A549 (cell line): ENCODE measurements around the gene SUSD1. TPM values are rescaled to one million over a fixed set of nuclear protein-coding genes. Genes with fewer than 3 reads are reported as not detected.
"Not testable (repeated sequence)": the region's sequence is repeated elsewhere in the genome, so short reads cannot be mapped to it uniquely, and the experiment has no call there.

Source experiments
- ATAC-seq, 2 experiments: fragments of 200-7000 bp in 1 of 2; fragments of >200 bp in 1 of 2; cut with Nextera tagmentation in 1 of 2; cut with Tn5 transposase in 1 of 2; 3 replicates each; pipeline versions ENCODE4 v1.8.0 to v1.9.1; 2018 to 2020; ENCODE audit warnings: mild to moderate bottlenecking in 1 of 2, moderate library complexity in 1 of 2
- CTCF ChIA-PET: fragments of 300-600 bp; sonication (Branson Sonifier 250); formaldehyde crosslinking; extraction: SDS; loops from one replicate; lab custom pipeline; 2021; ENCODE audit warnings: antibody characterized with exemption, inconsistent platforms; lab: Yijun Ruan, JAX
- POLR2A ChIA-PET: fragments of 350-600 bp; formaldehyde crosslinking; extraction: SDS; loops from one replicate; lab custom pipeline; 2021; ENCODE audit warnings: antibody characterized with exemption, inconsistent platforms; lab: Yijun Ruan, JAX
- DNase-seq, 2 experiments: peaks; one replicate each; pipeline versions ENCODE4 v3.0.0 to v3.0.0-alpha.2; 2011 to 2016; ENCODE audit warnings: low read depth in 1 of 2, low spot score in 1 of 2
- FAIRE-seq: peaks from 2 replicates; lab custom pipeline; 2011; peaks lifted over from hg19 to GRCh38; lab: Jason Lieb, UNC
- H3K27ac ChIP-seq, 2 experiments: fragments of >200 bp; sonication (Bioruptor Twin); formaldehyde crosslinking; 3 replicates each; pipeline ENCODE4 v1.5.1; 2016 to 2017
- H3K4me1 ChIP-seq: fragments of >200 bp; sonication (Bioruptor Twin); formaldehyde crosslinking; 3 replicates; pipeline ENCODE4 v1.6.1; 2016
- H3K4me2 ChIP-seq: fragments of >200 bp; sonication (Bioruptor Twin); formaldehyde crosslinking; 3 replicates; pipeline ENCODE4 v1.6.1; 2016
- H3K4me3 ChIP-seq: fragments of >200 bp; sonication (Bioruptor Twin); formaldehyde crosslinking; 3 replicates; pipeline ENCODE4 v1.5.1; 2016
- H3K9me3 ChIP-seq: fragments of >200 bp; sonication (Bioruptor Twin); formaldehyde crosslinking; 3 replicates; pipeline ENCODE4 v1.6.1; 2016
- BHLHE40 ChIP-seq: IDR thresholded peaks from 2 replicates; pipeline ENCODE4 v1.6.1; 2012; ENCODE audit warnings: low read depth, low read length, inconsistent platforms
- CHD2 ChIP-seq: fragments of 150-350 bp; IDR thresholded peaks from 2 replicates; pipeline ENCODE4 v1.6.1; 2014; ENCODE audit warnings: low read length; ENCODE audit not compliant: partially characterized antibody
- CHD4 ChIP-seq: fragments of 200-600 bp; sonication (generic); IDR thresholded peaks from 2 replicates; pipeline ENCODE4 v1.6.1; 2016; ENCODE audit warnings: antibody characterized with exemption, mild to moderate bottlenecking, borderline replicate concordance
- EHF ChIP-seq: fragments of 250-450 bp; sonication (Bioruptor Pico); IDR thresholded peaks from 2 replicates; pipeline ENCODE4 v1.5.0; 2020; ENCODE audit warnings: mild to moderate bottlenecking
- EP300 ChIP-seq, 2 experiments: fragments of >200 bp; sonication (Bioruptor Twin); formaldehyde crosslinking; IDR thresholded peaks; 2 replicates in 1 of 2; 3 replicates in 1 of 2; pipeline ENCODE4 v1.6.1; 2016 to 2017
- HDAC2 ChIP-seq: fragments of 200-600 bp; sonication (generic); IDR thresholded peaks from 2 replicates; pipeline ENCODE4 v1.6.1; 2016
- HOXB13 ChIP-seq: fragments of 250-450 bp; sonication (Bioruptor Pico); IDR thresholded peaks from 2 replicates; pipeline ENCODE4 v1.5.0; 2020; ENCODE audit warnings: low read depth, mild to moderate bottlenecking, moderate library complexity
- JUN ChIP-seq, 2 experiments: fragments of >200 bp; sonication (Bioruptor Twin); formaldehyde crosslinking; IDR thresholded peaks; 2 replicates in 1 of 2; 3 replicates in 1 of 2; pipeline ENCODE4 v1.6.1; 2016 to 2017
- MYC ChIP-seq: IDR thresholded peaks from 2 replicates; pipeline ENCODE4 v1.6.1; 2012; ENCODE audit warnings: mild to moderate bottlenecking, inconsistent platforms, low read length, improper control_type of control experiment, borderline replicate concordance
- NPAS2 ChIP-seq: fragments of 250-450 bp; sonication (Bioruptor Pico); IDR thresholded peaks from 2 replicates; pipeline ENCODE4 v1.8.0; 2022; ENCODE audit warnings: mild to moderate bottlenecking, moderate library complexity, borderline replicate concordance
- POLR2A ChIP-seq: IDR thresholded peaks from 2 replicates; pipeline ENCODE4 v1.6.1; 2012; ENCODE audit warnings: mild to moderate bottlenecking, low read length
- RCOR1 ChIP-seq: fragments of 150-350 bp; IDR thresholded peaks from 2 replicates; pipeline ENCODE4 v1.6.1; 2014; ENCODE audit warnings: antibody characterized with exemption, low read length, low read depth
- REST ChIP-seq: fragments of 200-600 bp; sonication (generic); IDR thresholded peaks from 2 replicates; pipeline ENCODE4 v1.6.1; 2016; ENCODE audit warnings: antibody characterized with exemption, mild to moderate bottlenecking, moderate library complexity
- SMC3 ChIP-seq: fragments of >200 bp; sonication (Bioruptor Twin); formaldehyde crosslinking; IDR thresholded peaks from 3 replicates; pipeline ENCODE4 v1.6.1; 2018; ENCODE audit warnings: inconsistent platforms
- ZSCAN20 ChIP-seq: fragments of 250-450 bp; sonication (Bioruptor Pico); IDR thresholded peaks from 2 replicates; pipeline ENCODE4 v1.8.0; 2022; ENCODE audit warnings: mild to moderate bottlenecking, moderate library complexity
- WGBS: methylation state at CpG from one replicate; pipeline ENCODE4 v1.1.6; 2017; ENCODE audit errors: missing lambda C conversion rate; 5-methylcytosine and 5-hydroxymethylcytosine counted together
- polyA plus RNA-seq, 4 experiments: library from polyadenylated mRNA; depleted of rRNA in 3 of 4; stranded (reverse); fragments of >200 nt; fragmentation: RNase III in 1 of 4; extraction: RNeasy Plus Mini Kit Qiagen cat#74134 plus additional on column Dnase treatment in 1 of 4; gene quantifications; 2 replicates in 3 of 4; 3 replicates in 1 of 4; pipeline ENCODE4 v1.2.3, GENCODE V29; 2011 to 2017
- TF ChIP-seq, protein P1 (sequence below): fragments of 250-450 bp; sonication (Bioruptor Pico); IDR thresholded peaks from 2 replicates; pipeline ENCODE4 v1.5.0; 2021; ENCODE audit warnings: mild to moderate bottlenecking, moderate library complexity, borderline replicate concordance
- TF ChIP-seq, protein P2 (sequence below): IDR thresholded peaks from 2 replicates; pipeline ENCODE4 v1.6.1; 2012; ENCODE audit warnings: low read depth, borderline replicate concordance
- TF ChIP-seq, protein P3 (sequence below): fragments of >200 bp; sonication (Bioruptor Twin); formaldehyde crosslinking; IDR thresholded peaks from 3 replicates; pipeline ENCODE4 v1.5.1; 2016

Gene SUSD1
- polyA plus RNA-seq, 2 of the 4 experiments (the other 2 are of a cell fraction) = 15.7 to 18.6 TPM

GRCh38 chr9:112137066-112137465 is 38.0 kb downstream of the SUSD1 start:
- no peak for ATAC-seq

DNA sequence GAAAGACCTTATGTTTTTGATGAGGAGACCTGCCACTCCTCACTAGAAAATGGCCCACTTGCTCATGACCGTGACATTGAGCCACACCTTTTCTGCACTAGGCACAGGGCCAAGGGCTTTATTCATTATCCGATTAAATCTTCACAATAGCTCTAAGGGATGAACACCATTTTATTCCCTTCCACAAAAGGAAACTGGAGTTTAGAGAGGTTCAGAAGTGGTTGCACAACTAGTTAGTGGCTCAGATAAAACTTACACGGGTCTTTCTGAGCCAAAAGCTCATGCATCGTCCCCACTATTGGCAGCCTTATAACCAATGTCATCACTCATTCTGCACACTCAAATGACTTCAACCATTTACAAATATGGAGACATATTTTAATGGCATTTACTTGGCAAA is 39.4 kb downstream of the SUSD1 start:
- Histone ChIP-seq H3K9me3 (peaks cover 11% of the 10 kb centered on the region), H3K4me2 (peak overlapping the region; percentile 4; the same call in 1 of the 3 replicates), H3K4me1 (peaks cover 23% of the 10 kb centered on the region), H3K27ac (peak overlapping the region in 1 of 2 experiments; percentile 70; a peak in 3 of 6 replicates), H3K4me3 (no peak overlapping the region)
- ChIA-PET CTCF (interaction anchor here (0.9 to 1.7 kb wide), 6 partner anchors 8 to 38 kb away, joined by 3 to 6 read pairs (median 4); no protein-coding TSS in a partner anchor), POLR2A (interaction anchor here (0.7 kb wide), 1 partner anchor 65 kb away, joined by 3 read pairs; no protein-coding TSS in a partner anchor)
- TF ChIP-seq MYC = no peak
- TF ChIP-seq CHD2 = no peak
- no peak for TF ChIP-seq BHLHE40
- TF ChIP-seq, protein P1, sequence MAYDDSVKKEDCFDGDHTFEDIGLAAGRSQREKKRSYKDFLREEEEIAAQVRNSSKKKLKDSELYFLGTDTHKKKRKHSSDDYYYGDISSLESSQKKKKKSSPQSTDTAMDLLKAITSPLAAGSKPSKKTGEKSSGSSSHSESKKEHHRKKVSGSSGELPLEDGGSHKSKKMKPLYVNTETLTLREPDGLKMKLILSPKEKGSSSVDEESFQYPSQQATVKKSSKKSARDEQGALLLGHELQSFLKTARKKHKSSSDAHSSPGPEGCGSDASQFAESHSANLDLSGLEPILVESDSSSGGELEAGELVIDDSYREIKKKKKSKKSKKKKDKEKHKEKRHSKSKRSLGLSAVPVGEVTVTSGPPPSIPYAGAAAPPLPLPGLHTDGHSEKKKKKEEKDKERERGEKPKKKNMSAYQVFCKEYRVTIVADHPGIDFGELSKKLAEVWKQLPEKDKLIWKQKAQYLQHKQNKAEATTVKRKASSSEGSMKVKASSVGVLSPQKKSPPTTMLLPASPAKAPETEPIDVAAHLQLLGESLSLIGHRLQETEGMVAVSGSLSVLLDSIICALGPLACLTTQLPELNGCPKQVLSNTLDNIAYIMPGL = no peak
- ATAC-seq (no peak), FAIRE-seq (peak; percentile 23), DNase-seq (no peak)
- WGBS = 55% methylated on average over 4 of the region's 4 CpGs

More at GRCh38 chr9:112137066-112137465, 38.0 kb downstream of the SUSD1 start:
- Histone ChIP-seq H3K4me3 (no peak overlapping the region), H3K4me2 (no peak overlapping the region), H3K27ac (peak overlapping the region in 1 of 2 experiments; percentile 70; a peak in 3 of 6 replicates), H3K4me1 (peaks cover 27% of the 10 kb centered on the region)
- 90% methylated on average over 3 of the region's 3 CpGs for WGBS
- ChIA-PET POLR2A (no interaction called here), CTCF (interaction anchor here (0.6 to 1.7 kb wide), 4 partner anchors 9 to 196 kb away, joined by 3 to 6 read pairs (median 3); partner anchors contain the start of gene PTBP3)
- no peak for DNase-seq
- TF ChIP-seq HOXB13 (CRISPR knock-in tag) = no peak
- TF ChIP-seq ZSCAN20 (CRISPR knock-in tag) = no peak
- TF ChIP-seq CHD4 = no peak
- TF ChIP-seq, protein P2, sequence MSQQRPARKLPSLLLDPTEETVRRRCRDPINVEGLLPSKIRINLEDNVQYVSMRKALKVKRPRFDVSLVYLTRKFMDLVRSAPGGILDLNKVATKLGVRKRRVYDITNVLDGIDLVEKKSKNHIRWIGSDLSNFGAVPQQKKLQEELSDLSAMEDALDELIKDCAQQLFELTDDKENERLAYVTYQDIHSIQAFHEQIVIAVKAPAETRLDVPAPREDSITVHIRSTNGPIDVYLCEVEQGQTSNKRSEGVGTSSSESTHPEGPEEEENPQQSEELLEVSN = no peak
- TF ChIP-seq POLR2A = no peak
- TF ChIP-seq EP300 (IDR thresholded peaks at IDR 0.05) = no peak
- TF ChIP-seq JUN (IDR thresholded peaks at IDR 0.05) = no peak
- TF ChIP-seq HDAC2 = no peak
- no peak for TF ChIP-seq EHF
- TF ChIP-seq NPAS2 (CRISPR knock-in tag) = no peak
- TF ChIP-seq SMC3 = no peak
- no peak for TF ChIP-seq RCOR1
- TF ChIP-seq, protein P3, sequence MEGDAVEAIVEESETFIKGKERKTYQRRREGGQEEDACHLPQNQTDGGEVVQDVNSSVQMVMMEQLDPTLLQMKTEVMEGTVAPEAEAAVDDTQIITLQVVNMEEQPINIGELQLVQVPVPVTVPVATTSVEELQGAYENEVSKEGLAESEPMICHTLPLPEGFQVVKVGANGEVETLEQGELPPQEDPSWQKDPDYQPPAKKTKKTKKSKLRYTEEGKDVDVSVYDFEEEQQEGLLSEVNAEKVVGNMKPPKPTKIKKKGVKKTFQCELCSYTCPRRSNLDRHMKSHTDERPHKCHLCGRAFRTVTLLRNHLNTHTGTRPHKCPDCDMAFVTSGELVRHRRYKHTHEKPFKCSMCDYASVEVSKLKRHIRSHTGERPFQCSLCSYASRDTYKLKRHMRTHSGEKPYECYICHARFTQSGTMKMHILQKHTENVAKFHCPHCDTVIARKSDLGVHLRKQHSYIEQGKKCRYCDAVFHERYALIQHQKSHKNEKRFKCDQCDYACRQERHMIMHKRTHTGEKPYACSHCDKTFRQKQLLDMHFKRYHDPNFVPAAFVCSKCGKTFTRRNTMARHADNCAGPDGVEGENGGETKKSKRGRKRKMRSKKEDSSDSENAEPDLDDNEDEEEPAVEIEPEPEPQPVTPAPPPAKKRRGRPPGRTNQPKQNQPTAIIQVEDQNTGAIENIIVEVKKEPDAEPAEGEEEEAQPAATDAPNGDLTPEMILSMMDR = no peak
- TF ChIP-seq REST = no peak
- TF ChIP-seq, all 56 proteins: peak for 0
- no peak for FAIRE-seq
- peaks cover 11% of the 10 kb centered on the region for H3K9me3 ChIP-seq

DNA sequence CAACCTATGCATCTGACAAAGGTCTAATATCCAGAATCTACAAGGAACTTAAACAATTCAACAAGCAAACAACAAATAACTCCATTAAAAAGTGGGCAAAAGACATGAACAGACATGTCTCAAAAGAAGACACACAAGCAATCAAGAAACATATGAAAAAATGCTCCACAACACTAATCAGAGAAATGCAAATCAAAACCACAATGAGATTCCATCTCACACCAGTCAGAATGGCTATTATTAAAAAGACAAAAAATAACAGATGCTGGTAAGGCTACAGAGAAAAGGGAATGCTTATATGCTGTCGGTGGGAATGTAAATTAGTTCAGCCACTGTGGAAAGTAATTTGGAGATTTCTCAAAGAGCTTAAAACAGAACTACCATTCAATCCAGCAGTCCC is 41.3 kb downstream of the SUSD1 start:
- WGBS = 88% methylated on average over 1 of the region's 1 CpG
- DNase-seq, POLR2A ChIA-PET, FAIRE-seq, H3K4me3 ChIP-seq, ATAC-seq, H3K4me2 ChIP-seq, H3K27ac ChIP-seq: not testable (repeated sequence)
- Histone ChIP-seq H3K4me1 (peaks cover 24% of the 10 kb centered on the region), H3K9me3 (peaks cover 11% of the 10 kb centered on the region)
- CTCF ChIA-PET = interaction anchor here (1.0 to 1.4 kb wide), 2 partner anchors 20 to 68 kb away, joined by 3 read pairs; no protein-coding TSS in a partner anchor
